ENCODE data around the gene TMEM25.

DNA sequence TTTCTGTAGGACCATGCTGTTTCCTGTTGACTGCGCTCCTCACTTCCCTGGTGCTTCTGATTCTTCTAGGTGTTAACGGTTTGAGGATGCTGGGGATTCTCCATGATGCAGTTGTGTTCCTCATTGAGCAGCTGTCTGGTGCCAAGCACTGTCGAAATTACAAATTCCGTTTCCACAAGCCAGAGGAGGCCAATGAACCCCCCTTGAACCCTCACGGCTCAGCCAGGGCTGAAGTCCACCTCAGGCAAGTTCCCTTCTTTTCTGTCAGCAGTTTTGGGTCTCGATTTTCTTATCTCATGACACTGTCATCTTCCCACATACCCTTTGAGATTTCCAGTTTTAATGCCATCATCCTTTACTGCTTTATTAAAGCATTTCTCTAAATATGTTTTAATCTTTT is 11.4 kb upstream of the TMEM25 start:
- TF ChIP-seq, protein P1, sequence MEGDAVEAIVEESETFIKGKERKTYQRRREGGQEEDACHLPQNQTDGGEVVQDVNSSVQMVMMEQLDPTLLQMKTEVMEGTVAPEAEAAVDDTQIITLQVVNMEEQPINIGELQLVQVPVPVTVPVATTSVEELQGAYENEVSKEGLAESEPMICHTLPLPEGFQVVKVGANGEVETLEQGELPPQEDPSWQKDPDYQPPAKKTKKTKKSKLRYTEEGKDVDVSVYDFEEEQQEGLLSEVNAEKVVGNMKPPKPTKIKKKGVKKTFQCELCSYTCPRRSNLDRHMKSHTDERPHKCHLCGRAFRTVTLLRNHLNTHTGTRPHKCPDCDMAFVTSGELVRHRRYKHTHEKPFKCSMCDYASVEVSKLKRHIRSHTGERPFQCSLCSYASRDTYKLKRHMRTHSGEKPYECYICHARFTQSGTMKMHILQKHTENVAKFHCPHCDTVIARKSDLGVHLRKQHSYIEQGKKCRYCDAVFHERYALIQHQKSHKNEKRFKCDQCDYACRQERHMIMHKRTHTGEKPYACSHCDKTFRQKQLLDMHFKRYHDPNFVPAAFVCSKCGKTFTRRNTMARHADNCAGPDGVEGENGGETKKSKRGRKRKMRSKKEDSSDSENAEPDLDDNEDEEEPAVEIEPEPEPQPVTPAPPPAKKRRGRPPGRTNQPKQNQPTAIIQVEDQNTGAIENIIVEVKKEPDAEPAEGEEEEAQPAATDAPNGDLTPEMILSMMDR (IDR thresholded peaks at IDR 0.05 in 4 of 5, conservative IDR thresholded peaks at IDR 0.05 in 1 of 5), result no peak
- no peak for TF ChIP-seq POLR2A (IDR thresholded peaks at IDR 0.05)

Data from gastrocnemius medialis (tissue), 4 donors.